Heart left ventricle (tissue), 16 donors: ENCODE measurements around the gene EXOC3L4. TPM values are rescaled to one million over a fixed set of nuclear protein-coding genes. Genes with fewer than 3 reads are reported as not detected.
A peak's percentile ranks its signal among the peaks of the same experiment; 100 is the strongest.

Experiments used
- ATAC-seq, 4 donors: fragments of 200-7000 bp; cut with Tn5 transposase; one replicate each; pipeline ENCODE4 v1.9.1; 2020 to 2022; ENCODE audit warnings: moderate library complexity in 4 of 4, mild to moderate bottlenecking in 3 of 4, moderate number of reproducible peaks in 1 of 4
- DNase-seq, 5 donors: peaks; one replicate each; pipeline ENCODE4 v3.0.0-alpha.2; 2020
- H3K27ac ChIP-seq, 12 donors: fragments of 200-600 bp; sonication (generic) in 4 of 12; one replicate each; pipeline versions ENCODE4 v1.5.0 to v1.8.0; 2016 to 2022; ENCODE audit warnings: mild to moderate bottlenecking in 2 of 12
- H3K27me3 ChIP-seq, 9 donors: fragments of 200-600 bp; sonication (generic) in 2 of 9; one replicate each; pipeline versions ENCODE4 v1.5.1 to v1.8.0; 2016 to 2022; ENCODE audit warnings: mild to moderate bottlenecking in 3 of 9
- H3K36me3 ChIP-seq, 9 donors: fragments of 200-600 bp; sonication (generic) in 2 of 9; one replicate each; pipeline versions ENCODE4 v1.5.0 to v1.8.0; 2018 to 2022; ENCODE audit warnings: mild to moderate bottlenecking in 2 of 9
- H3K4me1 ChIP-seq, 12 donors: fragments of 200-600 bp; sonication (generic) in 4 of 12; one replicate each; pipeline versions ENCODE4 v1.5.0 to v1.8.0; 2016 to 2022; ENCODE audit warnings: mild to moderate bottlenecking in 3 of 12
- H3K4me3 ChIP-seq, 12 donors: fragments of 200-600 bp; sonication (generic) in 4 of 12; one replicate each; pipeline versions ENCODE4 v1.5.0 to v1.8.0; 2017 to 2022; ENCODE audit warnings: mild to moderate bottlenecking in 9 of 12, moderate library complexity in 4 of 12
- H3K9me3 ChIP-seq, 12 donors: fragments of 200-600 bp; sonication (generic) in 4 of 12; one replicate each; pipeline versions ENCODE4 v1.5.0 to v1.8.0; 2016 to 2022; ENCODE audit warnings: mild to moderate bottlenecking in 1 of 12
- CTCF ChIP-seq, 12 donors: fragments of 200-600 bp; sonication (generic) in 4 of 12; IDR thresholded peaks; one replicate each; pipeline versions ENCODE4 v1.5.0 to v1.8.0; 2018 to 2022; ENCODE audit warnings: antibody characterized with exemption in 12 of 12, mild to moderate bottlenecking in 5 of 12
- POLR2A ChIP-seq, 2 donors: fragments of 450-650 bp; IDR thresholded peaks; one replicate each; pipeline ENCODE4 v1.6.1; 2017; ENCODE audit warnings: antibody characterized with exemption in 2 of 2, mild to moderate bottlenecking in 2 of 2, moderate library complexity in 2 of 2
- WGBS, 4 donors: extraction: QIAGEN DNeasy Blood & Tissue Kit in 2 of 4; methylation state at CpG; one replicate each; pipeline versions ENCODE4 v1.1.5 to v1.1.7; 2013 to 2018; 5-methylcytosine and 5-hydroxymethylcytosine counted together
- intact Hi-C, 10 donors: fragments of 100-400 bp; cut with DNase I; formaldehyde crosslinking; loops; one replicate each; pipeline versions ENCODE4 v1.11.1 to v1.14.2; 2022
- polyA plus RNA-seq, 2 donors: library from polyadenylated mRNA; stranded (reverse); fragments of 200-250 nt; gene quantifications; one replicate each; pipeline ENCODE4 v1.2.3, GENCODE V29; 2013
- total RNA-seq, 9 donors: library from RNA; depleted of rRNA in 2 of 9; stranded (reverse); fragments of >200 nt in 2 of 9; fragmentation: NEBNext Ultra II Directional in 3 of 9; extraction: Animal tissue kit (Norgen Biotek cat#: 25700) in 3 of 9; gene quantifications; one replicate each; pipeline versions ENCODE4 v1.1.0 to v1.2.4, GENCODE V29; 2016 to 2023
- donor health status: ischemic (EF 13 %, LVEDD 7.1; RV severe dilation, severe dysfunction).
- donor health status: healthy with polysubstance abuse.
- donor health status: DM: no; HTN: yes; CAD: no.
- donor health status: DM: no; HTN: no; CAD: no.
- donor health status: ischemic (EF 25% LVEDD 6.9; RV normal size, moderate dysfunction).
- donor health status: ischemic (EF 25% LVEDD 5.7; RV mildly dilated, moderate dysfunction).
- donor health status: healthy.
- donor health status: DM: yes; HTN: yes; CAD: no.
- donor health status: ischemic (EF 35%, LVEDD 5.7; RV mildly dilated, moderate dysfunction).
- donor health status: nonischemic (EF 11% LVEDD 7.7; RV severe dilation, severe dysfunction).
- donor health status: DM: yes; HTN: yes; CAD: no.
- donor health status: PGD.
- donor health status: ischemic (EF 29% LVEDD 5.4; RV normal size, mild dysfunction).
- donor health status: nonischemic (EF 23%, LVEDD 6.1; RV moderate dilation, normal function).

Gene EXOC3L4
- total and polyA plus RNA-seq, 11 donors: 0.21 to 3.2 (median 0.47) TPM; not detected in 5

GRCh38 chr14:103121846-103122584, 27.5 kb downstream of the EXOC3L4 start:
- Histone ChIP-seq H3K27ac (peak overlapping the region; percentile 89 to 99 (median 93)), H3K36me3 (peaks cover 0 to 13% (median 0%) of the 10 kb centered on the region in 9 donors), H3K4me1 (peaks cover 3 to 87% (median 70%) of the 10 kb centered on the region in 12 donors), H3K4me3 (peak overlapping the region in 10 of 12 donors; percentile 62 to 94 (median 76)), H3K27me3 (no peaks in the 10 kb centered on the region), H3K9me3 (no peaks in the 10 kb centered on the region)
- TF ChIP-seq POLR2A (IDR thresholded peaks at IDR 0.05) (no peak), CTCF (IDR thresholded peaks at IDR 0.05) (no peak)
- DNase-seq (peak; percentile 87 to 93 (median 89)), ATAC-seq (peak; percentile 25 to 52 (median 44))
- intact Hi-C loops: loop anchor here in 1 of 10 donors (5.0 kb wide), 1 partner anchor 65 kb away; no protein-coding TSS in a partner anchor
- 12 to 39% (median 22%) methylated on average over 5 to 23 of the region's 23 CpGs for WGBS, 4 donors

- H3K36me3 ChIP-seq: peaks cover 0 to 17% (median 0%) of the 10 kb centered on the region in 9 donors
- H3K4me3 ChIP-seq: peak overlapping the region in 11 of 12 donors; percentile 62 to 94 (median 74)
- ATAC-seq (peak in 1 of 4 donors; percentile 3), DNase-seq (peak in 2 of 5 donors; percentile 67 to 75)
- H3K27ac ChIP-seq: peak overlapping the region; percentile 89 to 99 (median 93)
- WGBS, 4 donors: 18 to 33% (median 20%) methylated on average over 12 to 15 of the region's 15 CpGs
- no peaks in the 10 kb centered on the region for H3K27me3 ChIP-seq
- no peaks in the 10 kb centered on the region for H3K9me3 ChIP-seq
- intact Hi-C loops: loop anchor here in 1 of 10 donors (5.0 kb wide), 1 partner anchor 65 kb away; no protein-coding TSS in a partner anchor
- no peak for TF ChIP-seq POLR2A (IDR thresholded peaks at IDR 0.05)
- no peak for TF ChIP-seq CTCF (IDR thresholded peaks at IDR 0.05)
- H3K4me1 ChIP-seq: peaks cover 3 to 87% (median 71%) of the 10 kb centered on the region in 12 donors
Observed at GRCh38 chr14:103122585-103122946, 28.0 kb downstream of the EXOC3L4 start.

- WGBS, 4 donors: 1 to 20% (median 1%) methylated on average over 1 to 74 of the region's 74 CpGs
- peaks cover 3 to 90% (median 70%) of the 10 kb centered on the region in 12 donors for H3K4me1 ChIP-seq
- peaks cover 0 to 22% (median 0%) of the 10 kb centered on the region in 9 donors for H3K36me3 ChIP-seq
- peak within 1 kb of the TSS; percentile 89 to 99 (median 93) for H3K27ac ChIP-seq
- peak within 1 kb of the TSS; percentile 62 to 94 (median 76) for H3K4me3 ChIP-seq
- ATAC-seq: peak in 3 of 4 donors; percentile 29 to 72 (median 65)
- TF ChIP-seq POLR2A (IDR thresholded peaks at IDR 0.05): peak in 1 of 2 donors; percentile 84
- peak in 1 of 12 donors; percentile 8 for TF ChIP-seq CTCF (IDR thresholded peaks at IDR 0.05)
- H3K27me3 ChIP-seq: no peaks in the 10 kb centered on the region
- no peaks in the 10 kb centered on the region for H3K9me3 ChIP-seq
- DNase-seq: peak; percentile 74 to 91 (median 80)
- intact Hi-C loops: loop anchor here in 1 of 10 donors (5.0 kb wide), 1 partner anchor 64 kb away; no protein-coding TSS in a partner anchor
Observed at GRCh38 chr14:103122947-103123633, 28.6 kb downstream of the EXOC3L4 start, which contains the start of gene TNFAIP2. Gene TNFAIP2 (plus strand): TSS chr14:103123461. CDS start chr14:103126458, 2,997 bp downstream.
